Panc1 (cell line): ENCODE results near the gene SLC30A1. TPM values are rescaled to one million over a fixed set of nuclear protein-coding genes. Genes with fewer than 3 reads are reported as not detected.

Experiments
- ATAC-seq: fragments of 200-7000 bp; cut with Tn5 transposase; 2 replicates; pipeline ENCODE4 v1.9.1; 2020; ENCODE audit warnings: mild to moderate bottlenecking, moderate library complexity
- BruUV-seq: library from RNA; stranded (reverse); fragments of 400-500 nt; replicated peaks from 2 replicates; lab custom pipeline; 2021; lab: Mats Ljungman, UMichigan
- CTCF ChIA-PET: fragments of 300-600 bp; sonication (Branson Sonifier 250); formaldehyde crosslinking; loops from one replicate; lab custom pipeline; 2022; ENCODE audit warnings: antibody characterized with exemption; lab: Charles Lee
- POLR2A ChIA-PET: fragments of 300-600 bp; sonication (Branson Sonifier 250); formaldehyde crosslinking; loops from one replicate; lab custom pipeline; 2022; ENCODE audit warnings: antibody characterized with exemption; lab: Charles Lee
- DNase-seq: peaks from one replicate; pipeline ENCODE4 v3.0.0-alpha.2; 2010; ENCODE audit warnings: low read depth, low spot score
- H3K27ac ChIP-seq: 2 replicates; pipeline ENCODE4 v1.5.1; 2011; ENCODE audit warnings: mild to moderate bottlenecking, low read length, inconsistent platforms
- H3K27me3 ChIP-seq: fragments of 200-500 bp; sonication (Bioruptor generic); 2 replicates; pipeline ENCODE4 v1.6.0; 2014; ENCODE audit warnings: low read length, inconsistent platforms; ENCODE audit not compliant: control insufficient read depth, insufficient read depth
- H3K36me3 ChIP-seq: fragments of 200-500 bp; sonication (Bioruptor generic); 2 replicates; pipeline ENCODE4 v1.5.1; 2014; ENCODE audit warnings: inconsistent platforms, mild to moderate bottlenecking, low read length, moderate library complexity; ENCODE audit not compliant: control insufficient read depth, insufficient read depth
- H3K4me1 ChIP-seq: 2 replicates; pipeline ENCODE4 v1.5.1; 2011; ENCODE audit warnings: inconsistent platforms, mild to moderate bottlenecking, low read length, moderate library complexity; ENCODE audit not compliant: control insufficient read depth, insufficient read depth
- H3K4me3 ChIP-seq, 2 experiments: 2 replicates each; pipeline ENCODE4 v1.5.1; 2011 to 2012; ENCODE audit warnings: low read depth in 2 of 2, low read length in 2 of 2, mild to moderate bottlenecking in 2 of 2, inconsistent platforms in 1 of 2, moderate library complexity in 1 of 2
- H3K9me3 ChIP-seq: fragments of 200-500 bp; sonication (Bioruptor generic); 2 replicates; pipeline ENCODE4 v1.5.1; 2014; ENCODE audit warnings: low read depth, mild to moderate bottlenecking, inconsistent platforms, low read length, moderate library complexity; ENCODE audit not compliant: control insufficient read depth, insufficient read depth
- POLR2AphosphoS5 ChIP-seq: IDR thresholded peaks from 2 replicates; pipeline ENCODE4 v1.6.1; 2012; ENCODE audit warnings: mild to moderate bottlenecking, low read depth, low read length, moderate library complexity
- SIN3A ChIP-seq: IDR thresholded peaks from 2 replicates; pipeline ENCODE4 v1.6.1; 2012; ENCODE audit warnings: low read depth, mild to moderate bottlenecking, low read length, moderate library complexity, borderline replicate concordance; ENCODE audit not compliant: insufficient read depth
- TCF7L2 ChIP-seq: IDR thresholded peaks from 2 replicates; pipeline ENCODE4 v1.6.1; 2011; ENCODE audit warnings: mild to moderate bottlenecking, low read depth, low read length, inconsistent platforms
- in situ Hi-C: cut with HindIII; loops from 2 replicates; pipeline ENCODE4 v1.10.0; 2016; ENCODE audit warnings: low sequenced_read_pairs, low pct_unique_long_range_greater_than_20kb
- intact Hi-C: fragments of 100-400 bp; cut with micrococcal nuclease; formaldehyde crosslinking; loops from one replicate; pipeline ENCODE4 v1.10.0; 2022; ENCODE audit not compliant: unreplicated experiment
- total RNA-seq: library from RNA; stranded (reverse); gene quantifications from one replicate; pipeline ENCODE4 v1.2.1, GENCODE V29; 2021; ENCODE audit not compliant: unreplicated experiment
- TF ChIP-seq, protein P1 (sequence below): fragments of 450-650 bp; IDR thresholded peaks from 2 replicates; pipeline ENCODE4 v1.5.1; 2017; ENCODE audit warnings: mild to moderate bottlenecking
- TF ChIP-seq, protein P2 (sequence below), 2 experiments: IDR thresholded peaks; 2 replicates each; pipeline ENCODE4 v1.6.1; 2011 to 2012; ENCODE audit warnings: low read depth in 2 of 2, control low read depth in 1 of 2, low read length in 1 of 2, mild to moderate bottlenecking in 1 of 2, moderate library complexity in 1 of 2; ENCODE audit not compliant: insufficient read depth in 1 of 2

The SLC30A1 gene
- total RNA-seq, 1 experiment from 2014 or later: 34.5 TPM

- DNase-seq (no peak), ATAC-seq (no peak)
- intact Hi-C loops: no loop called here
- BruUV-seq: no TSS peak
- no peaks in the 10 kb centered on the region for H3K27me3 ChIP-seq
- no peaks in the 10 kb centered on the region for H3K9me3 ChIP-seq
- TF ChIP-seq, protein P1, sequence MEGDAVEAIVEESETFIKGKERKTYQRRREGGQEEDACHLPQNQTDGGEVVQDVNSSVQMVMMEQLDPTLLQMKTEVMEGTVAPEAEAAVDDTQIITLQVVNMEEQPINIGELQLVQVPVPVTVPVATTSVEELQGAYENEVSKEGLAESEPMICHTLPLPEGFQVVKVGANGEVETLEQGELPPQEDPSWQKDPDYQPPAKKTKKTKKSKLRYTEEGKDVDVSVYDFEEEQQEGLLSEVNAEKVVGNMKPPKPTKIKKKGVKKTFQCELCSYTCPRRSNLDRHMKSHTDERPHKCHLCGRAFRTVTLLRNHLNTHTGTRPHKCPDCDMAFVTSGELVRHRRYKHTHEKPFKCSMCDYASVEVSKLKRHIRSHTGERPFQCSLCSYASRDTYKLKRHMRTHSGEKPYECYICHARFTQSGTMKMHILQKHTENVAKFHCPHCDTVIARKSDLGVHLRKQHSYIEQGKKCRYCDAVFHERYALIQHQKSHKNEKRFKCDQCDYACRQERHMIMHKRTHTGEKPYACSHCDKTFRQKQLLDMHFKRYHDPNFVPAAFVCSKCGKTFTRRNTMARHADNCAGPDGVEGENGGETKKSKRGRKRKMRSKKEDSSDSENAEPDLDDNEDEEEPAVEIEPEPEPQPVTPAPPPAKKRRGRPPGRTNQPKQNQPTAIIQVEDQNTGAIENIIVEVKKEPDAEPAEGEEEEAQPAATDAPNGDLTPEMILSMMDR: no peak
- TF ChIP-seq, protein P2, sequence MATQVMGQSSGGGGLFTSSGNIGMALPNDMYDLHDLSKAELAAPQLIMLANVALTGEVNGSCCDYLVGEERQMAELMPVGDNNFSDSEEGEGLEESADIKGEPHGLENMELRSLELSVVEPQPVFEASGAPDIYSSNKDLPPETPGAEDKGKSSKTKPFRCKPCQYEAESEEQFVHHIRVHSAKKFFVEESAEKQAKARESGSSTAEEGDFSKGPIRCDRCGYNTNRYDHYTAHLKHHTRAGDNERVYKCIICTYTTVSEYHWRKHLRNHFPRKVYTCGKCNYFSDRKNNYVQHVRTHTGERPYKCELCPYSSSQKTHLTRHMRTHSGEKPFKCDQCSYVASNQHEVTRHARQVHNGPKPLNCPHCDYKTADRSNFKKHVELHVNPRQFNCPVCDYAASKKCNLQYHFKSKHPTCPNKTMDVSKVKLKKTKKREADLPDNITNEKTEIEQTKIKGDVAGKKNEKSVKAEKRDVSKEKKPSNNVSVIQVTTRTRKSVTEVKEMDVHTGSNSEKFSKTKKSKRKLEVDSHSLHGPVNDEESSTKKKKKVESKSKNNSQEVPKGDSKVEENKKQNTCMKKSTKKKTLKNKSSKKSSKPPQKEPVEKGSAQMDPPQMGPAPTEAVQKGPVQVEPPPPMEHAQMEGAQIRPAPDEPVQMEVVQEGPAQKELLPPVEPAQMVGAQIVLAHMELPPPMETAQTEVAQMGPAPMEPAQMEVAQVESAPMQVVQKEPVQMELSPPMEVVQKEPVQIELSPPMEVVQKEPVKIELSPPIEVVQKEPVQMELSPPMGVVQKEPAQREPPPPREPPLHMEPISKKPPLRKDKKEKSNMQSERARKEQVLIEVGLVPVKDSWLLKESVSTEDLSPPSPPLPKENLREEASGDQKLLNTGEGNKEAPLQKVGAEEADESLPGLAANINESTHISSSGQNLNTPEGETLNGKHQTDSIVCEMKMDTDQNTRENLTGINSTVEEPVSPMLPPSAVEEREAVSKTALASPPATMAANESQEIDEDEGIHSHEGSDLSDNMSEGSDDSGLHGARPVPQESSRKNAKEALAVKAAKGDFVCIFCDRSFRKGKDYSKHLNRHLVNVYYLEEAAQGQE (IDR thresholded peaks at IDR 0.05; ENCODE audit: insufficient read depth in 1 of 2, low read depth in 2 of 2, low read length in 1 of 2): no peak
- TF ChIP-seq POLR2AphosphoS5: no peak
- no peak for TF ChIP-seq SIN3A
- TF ChIP-seq TCF7L2: no peak
- H3K36me3 ChIP-seq: no peaks in the 10 kb centered on the region
- no peaks in the 10 kb centered on the region for H3K4me1 ChIP-seq
- in situ Hi-C loops: no loop called here
- no peak overlapping the region for H3K4me3 ChIP-seq
- ChIA-PET POLR2A (no interaction called here), CTCF (no interaction called here)
- no peak overlapping the region for H3K27ac ChIP-seq
These were observed 19.5 kb downstream of the SLC30A1 start for GRCh38 chr1:211559222-211560010.

- no TSS peak for BruUV-seq
- no peak for TF ChIP-seq SIN3A
- no peak for TF ChIP-seq TCF7L2
- TF ChIP-seq POLR2AphosphoS5: no peak
- TF ChIP-seq, protein P1: no peak
- TF ChIP-seq, protein P2 (IDR thresholded peaks at IDR 0.05; ENCODE audit: insufficient read depth in 1 of 2, low read depth in 2 of 2, low read length in 1 of 2): no peak
- ChIA-PET CTCF (interaction anchor here (0.6 kb wide), 1 partner anchor 18 kb away, joined by 3 read pairs; no protein-coding TSS in a partner anchor), POLR2A (no interaction called here)
- Histone ChIP-seq H3K4me3 (no peak overlapping the region), H3K36me3 (no peaks in the 10 kb centered on the region), H3K4me1 (no peaks in the 10 kb centered on the region), H3K9me3 (no peaks in the 10 kb centered on the region), H3K27ac (no peak overlapping the region), H3K27me3 (no peaks in the 10 kb centered on the region)
- intact Hi-C loops: no loop called here
- no peak for DNase-seq
- no peak for ATAC-seq
- in situ Hi-C loops: no loop called here
These were observed 20.9 kb downstream of the SLC30A1 start for GRCh38 chr1:211557894-211558625.
